Effector CD4-positive, alpha-beta T cell (primary cell): ENCODE measurements around the gene TJP3.
A peak's percentile ranks its signal among the peaks of the same experiment; 100 is the strongest.
"Not testable (repeated sequence)": the region's sequence is repeated elsewhere in the genome, so short reads cannot be mapped to it uniquely, and the experiment has no call there.

ENCODE experiments used
- DNase-seq: peaks from one replicate; pipeline ENCODE4 v3.0.0-alpha.2; 2020

TJP3 gene

DNA sequence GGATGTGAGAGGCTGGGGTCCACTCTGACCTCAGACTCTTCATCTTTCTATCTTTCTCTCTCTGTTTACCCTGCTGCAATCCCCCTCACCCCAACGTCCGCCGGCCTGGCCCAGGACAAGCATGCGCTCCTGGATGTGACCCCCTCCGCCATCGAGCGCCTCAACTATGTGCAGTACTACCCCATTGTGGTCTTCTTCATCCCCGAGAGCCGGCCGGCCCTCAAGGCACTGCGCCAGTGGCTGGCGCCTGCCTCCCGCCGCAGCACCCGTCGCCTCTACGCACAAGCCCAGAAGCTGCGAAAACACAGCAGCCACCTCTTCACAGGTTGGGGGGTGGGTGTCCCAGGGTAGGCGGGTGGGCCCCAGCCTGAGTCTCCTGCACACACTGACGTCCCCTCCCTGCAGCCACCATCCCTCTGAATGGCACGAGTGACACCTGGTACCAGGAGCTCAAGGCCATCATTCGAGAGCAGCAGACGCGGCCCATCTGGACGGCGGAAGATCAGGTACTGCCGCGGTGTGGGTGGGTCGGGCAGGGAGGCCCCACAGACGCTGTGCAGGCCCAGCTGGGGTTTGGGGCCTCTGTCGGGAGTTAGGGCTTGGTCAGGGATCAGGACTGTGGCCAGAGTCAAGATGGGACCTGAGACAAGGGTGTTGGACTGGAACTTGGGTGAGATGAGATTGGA, 38.3 kb downstream of the TJP3 start:
- no peak for DNase-seq

DNA sequence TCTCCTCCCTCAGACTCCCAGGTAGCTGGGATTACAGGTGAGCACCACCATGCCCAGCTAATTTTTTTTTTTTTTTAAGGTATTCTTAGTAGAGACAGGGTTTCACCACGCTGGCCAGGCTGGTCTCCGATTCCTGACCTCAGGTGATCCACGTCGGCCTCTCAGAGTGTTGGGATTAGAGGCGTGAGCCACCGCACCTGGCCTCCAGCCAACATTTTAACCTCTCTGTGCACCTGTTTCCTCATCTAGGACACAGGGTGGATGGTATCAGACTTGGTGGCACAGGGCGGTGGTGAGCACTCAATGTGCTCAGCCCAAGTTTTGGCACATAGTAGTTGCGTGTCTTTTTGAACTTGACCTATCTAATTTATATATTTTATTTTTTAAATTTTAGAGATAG, 40.8 kb downstream of the TJP3 start:
- DNase-seq = no peak

GRCh38 chr19:3750211-3750610, 42.0 kb downstream of the TJP3 start:
- DNase-seq = no peak

- DNase-seq = no peak
Measured at GRCh38 chr19:3751236-3751635, 43.1 kb downstream of the TJP3 start.

- no peak for DNase-seq
Measured at GRCh38 chr19:3752492-3752891, 44.3 kb downstream of the TJP3 start.

GRCh38 chr19:3753631-3754410, 45.6 kb downstream of the TJP3 start:
- DNase-seq = no peak

DNA sequence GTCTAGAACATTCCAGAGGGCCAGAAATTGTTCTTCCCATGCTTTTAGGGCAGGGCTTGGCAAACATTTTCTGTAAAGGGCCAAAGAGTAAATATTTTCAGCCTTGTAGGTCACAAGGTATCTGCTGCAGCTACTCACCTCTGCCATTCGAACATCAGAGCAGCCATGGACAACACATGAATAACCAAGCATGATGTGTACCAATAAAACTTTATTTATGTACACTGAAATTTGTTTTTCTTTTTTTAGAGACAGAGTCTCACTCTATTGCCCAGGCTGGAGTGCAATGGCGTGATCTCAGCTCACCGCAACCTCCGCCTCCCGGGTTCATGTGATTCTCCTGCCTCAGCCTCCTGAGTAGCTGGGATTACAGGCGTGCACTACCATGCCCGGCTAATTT, 49.5 kb downstream of the TJP3 start:
- not testable (repeated sequence) for DNase-seq

DNA sequence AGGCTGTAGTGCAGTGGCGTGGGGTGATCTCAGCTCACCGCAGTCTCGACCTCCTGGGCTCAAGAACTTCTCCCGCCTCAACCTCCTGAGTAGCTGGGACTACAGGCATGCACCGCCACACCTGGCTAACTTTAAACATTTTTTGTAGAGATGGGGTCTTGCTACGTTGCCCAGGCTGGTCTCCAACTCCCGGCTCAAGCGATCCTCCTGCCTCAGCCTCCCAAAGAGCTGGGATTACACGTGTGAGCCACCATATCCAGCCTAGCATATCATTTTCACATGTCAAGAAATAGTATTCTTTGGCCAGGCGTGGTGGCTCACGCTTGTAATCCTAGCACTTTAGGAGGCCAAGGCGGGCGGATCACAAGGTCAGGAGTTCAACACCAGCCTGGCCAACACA, 50.1 kb downstream of the TJP3 start:
- DNase-seq = not testable (repeated sequence)

DNA sequence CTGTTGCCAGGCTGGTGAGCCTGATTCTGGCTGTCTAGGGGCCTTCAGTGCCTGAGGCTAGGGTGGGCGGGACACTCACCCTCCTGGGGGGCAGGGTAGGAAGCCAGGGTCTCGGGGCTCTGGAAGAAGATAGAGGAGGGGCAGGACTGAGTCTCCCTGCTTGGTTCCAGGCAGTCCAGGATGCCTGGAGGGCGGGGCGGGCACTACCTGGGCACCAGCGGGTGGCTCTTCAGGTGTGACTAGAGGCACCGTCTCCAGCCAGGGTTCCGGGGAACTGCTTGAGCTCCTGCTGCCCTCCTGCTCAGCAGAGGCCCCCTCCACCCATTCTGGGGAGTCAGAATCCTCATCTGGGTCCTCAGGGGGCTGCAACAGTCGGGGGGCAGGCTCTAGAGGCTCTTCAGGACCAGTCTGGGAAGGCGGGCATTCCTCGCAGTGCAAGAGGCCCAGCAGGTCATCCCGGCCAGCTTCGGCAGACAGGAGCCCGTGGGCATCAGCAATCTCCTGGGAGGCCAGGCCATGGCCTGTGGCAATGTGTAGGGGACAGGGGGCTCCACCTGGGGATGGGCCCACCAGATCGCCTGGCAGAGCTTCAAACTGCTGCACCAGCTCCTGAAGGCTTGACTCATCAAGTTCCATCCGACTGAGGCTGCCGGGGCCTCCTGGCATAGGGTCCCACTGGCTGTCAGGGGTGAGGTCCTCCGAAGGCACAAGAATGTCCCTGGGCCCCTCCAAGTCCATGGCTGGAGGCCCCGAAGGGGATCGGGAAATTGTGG, 51.5 kb downstream of the TJP3 start:
- no peak for DNase-seq

DNA sequence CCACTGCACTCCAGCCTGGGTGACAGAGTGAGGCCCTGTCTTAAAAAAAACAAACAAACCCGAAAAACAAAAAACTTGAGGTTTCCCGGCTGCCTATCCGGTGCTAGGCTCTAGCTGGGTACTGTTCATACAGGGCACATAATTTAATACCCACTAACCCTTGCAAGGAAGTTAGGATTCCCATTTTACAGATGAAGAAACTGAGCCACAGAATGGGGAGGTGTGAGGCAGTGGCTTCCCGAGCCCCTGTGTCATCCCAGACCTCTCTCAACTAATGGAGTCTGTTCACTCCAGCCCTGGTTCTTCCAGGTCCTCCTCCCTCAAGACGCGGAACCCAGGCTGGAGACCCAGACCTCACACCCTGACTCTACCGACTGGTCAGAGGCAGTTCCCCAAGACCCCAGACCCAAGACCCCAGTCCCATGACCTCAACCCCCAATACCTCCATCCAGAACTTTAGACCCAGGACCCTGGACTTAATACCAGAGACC, 52.7 kb downstream of the TJP3 start:
- DNase-seq = no peak

GRCh38 chr19:3761382-3762129, 53.4 kb downstream of the TJP3 start, which contains the start of gene APBA3:
TSS of gene APBA3 (minus strand) at chr19:3761692. CDS start at chr19:3760264, 1,428 bp downstream.
- peak; percentile 92 for DNase-seq

- no peak for DNase-seq
Measured at GRCh38 chr19:3762130-3762473, 53.9 kb downstream of the TJP3 start.

- peak; percentile 98 for DNase-seq
Measured at GRCh38 chr19:3762501-3763459, 54.6 kb downstream of the TJP3 start, which contains the start of gene MRPL54. TSS of gene MRPL54 (plus strand) at chr19:3762682. CDS start at chr19:3762701, 19 bp downstream.

GRCh38 chr19:3765121-3765520, 56.9 kb downstream of the TJP3 start:
- no peak for DNase-seq

DNA sequence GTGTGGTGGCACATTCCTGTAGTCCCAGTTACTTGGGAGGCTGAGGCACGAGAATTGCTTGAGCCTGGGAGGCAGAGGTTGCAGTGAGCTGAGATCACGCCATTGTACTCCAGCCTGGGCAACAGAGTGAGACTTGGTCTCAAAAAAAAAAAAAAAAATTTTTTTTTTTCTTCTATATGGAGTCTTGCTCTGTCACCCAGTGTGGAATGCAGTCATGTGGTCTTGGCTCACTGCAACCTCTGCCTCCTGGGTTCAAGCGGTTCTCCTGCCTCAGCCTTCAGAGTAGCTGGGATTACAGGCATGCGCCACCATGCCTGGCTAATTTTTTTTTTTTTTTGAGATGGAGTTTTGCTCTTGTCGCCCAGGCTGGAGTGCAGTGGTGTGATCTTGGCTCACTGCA, 57.6 kb downstream of the TJP3 start:
- DNase-seq = not testable (repeated sequence)

- no peak for DNase-seq
Measured at GRCh38 chr19:3766520-3766919, 58.3 kb downstream of the TJP3 start.

DNA sequence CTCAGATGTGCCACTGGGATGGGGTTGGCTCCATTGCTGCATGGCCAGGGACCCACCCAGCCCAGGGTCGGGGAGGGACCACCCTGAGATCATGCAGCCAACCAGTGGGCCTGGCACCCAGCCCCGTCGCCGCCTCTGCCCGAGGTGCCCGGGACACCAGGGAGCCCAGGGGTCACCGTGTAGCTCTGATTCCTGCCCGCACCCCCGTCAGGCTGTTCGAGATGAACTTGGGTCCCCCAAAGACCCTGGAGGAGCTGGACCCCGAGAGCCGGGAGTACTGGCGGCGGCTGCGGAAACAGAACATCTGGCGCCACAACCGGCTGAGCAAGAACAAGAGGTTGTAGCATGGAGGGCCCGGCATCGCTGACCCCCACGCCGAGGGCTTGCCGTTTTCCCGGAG, 58.9 kb downstream of the TJP3 start:
- DNase-seq = no peak

GRCh38 chr19:3768015-3768747, 60.0 kb downstream of the TJP3 start:
- DNase-seq = no peak

GRCh38 chr19:3768748-3769099, 60.5 kb downstream of the TJP3 start:
- no peak for DNase-seq

- DNase-seq = no peak
Measured at GRCh38 chr19:3769494-3769893, 61.3 kb downstream of the TJP3 start.
